OCI-LY7 (cell line): Measurements from ENCODE around the gene GNA15. TPM values are rescaled to one million over a fixed set of nuclear protein-coding genes. Genes with fewer than 3 reads are reported as not detected.

Source experiments
- BruUV-seq: library from RNA; stranded (reverse); fragments of 400-500 nt; replicated peaks from 2 replicates; lab custom pipeline; 2021; lab: Mats Ljungman, UMichigan
- CTCF ChIA-PET: fragments of 300-600 bp; sonication (Branson Sonifier 250); formaldehyde crosslinking; loops from one replicate; lab custom pipeline; 2022; ENCODE audit warnings: antibody characterized with exemption; ENCODE audit not compliant: unreplicated experiment; lab: Charles Lee
- POLR2A ChIA-PET: fragments of 300-600 bp; sonication (Branson Sonifier 250); formaldehyde crosslinking; loops from one replicate; lab custom pipeline; 2022; ENCODE audit warnings: antibody characterized with exemption; lab: Charles Lee
- DNase-seq: peaks from one replicate; pipeline ENCODE4 v3.0.0-alpha.2; 2015; ENCODE audit warnings: low spot score
- H2AFZ ChIP-seq: fragments of 200-600 bp; sonication (generic), shearing (Covaris generic); 2 replicates; pipeline ENCODE4 v1.6.1; 2014; ENCODE audit warnings: mild to moderate bottlenecking, antibody characterized with exemption, low read length, moderate library complexity
- H3K27ac ChIP-seq: fragments of 200-600 bp; sonication (generic); 2 replicates; pipeline ENCODE4 v1.5.1; 2014; ENCODE audit warnings: mixed run types, low read depth, mild to moderate bottlenecking, moderate library complexity, low read length, inconsistent platforms; ENCODE audit not compliant: poor library complexity, severe bottlenecking
- H3K36me3 ChIP-seq: fragments of 200-600 bp; sonication (generic); 2 replicates; pipeline ENCODE4 v1.6.1; 2014; ENCODE audit warnings: mild to moderate bottlenecking, antibody characterized with exemption, low read length, moderate library complexity, mixed read lengths; ENCODE audit not compliant: insufficient read depth
- H3K4me1 ChIP-seq: fragments of 200-600 bp; sonication (generic); 2 replicates; pipeline ENCODE4 v1.5.1; 2014; ENCODE audit warnings: mild to moderate bottlenecking, low read length; ENCODE audit not compliant: insufficient read depth, poor library complexity, severe bottlenecking
- H3K4me2 ChIP-seq: fragments of 200-600 bp; sonication (generic); 2 replicates; pipeline ENCODE4 v1.6.1; 2014; ENCODE audit warnings: mild to moderate bottlenecking, low read length
- H3K4me3 ChIP-seq: fragments of 200-600 bp; sonication (generic); 2 replicates; pipeline ENCODE4 v1.5.1; 2014; ENCODE audit warnings: mild to moderate bottlenecking, low read depth, low read length; ENCODE audit not compliant: poor library complexity, severe bottlenecking
- H3K79me2 ChIP-seq: fragments of 200-600 bp; sonication (generic); 2 replicates; pipeline ENCODE4 v1.6.1; 2016; ENCODE audit warnings: low read depth, mild to moderate bottlenecking, low read length, moderate library complexity, mixed read lengths; ENCODE audit not compliant: insufficient read depth
- H3K9me2 ChIP-seq: fragments of 200-600 bp; sonication (generic); 2 replicates; pipeline ENCODE4 v1.6.1; 2016; ENCODE audit warnings: mild to moderate bottlenecking, low read length, mixed read lengths; ENCODE audit not compliant: insufficient read depth
- H3K9me3 ChIP-seq: fragments of 200-600 bp; sonication (generic); 2 replicates; pipeline ENCODE4 v1.6.1; 2014; ENCODE audit warnings: mild to moderate bottlenecking, mixed run types, low read length, mixed read lengths
- H4K20me1 ChIP-seq: fragments of 200-600 bp; sonication (generic); 2 replicates; pipeline ENCODE4 v1.6.1; 2014; ENCODE audit warnings: mild to moderate bottlenecking, antibody characterized with exemption, low read length, moderate library complexity, mixed read lengths; ENCODE audit not compliant: insufficient read depth
- CTCF ChIP-seq: fragments of 200-600 bp; sonication (generic); conservative IDR thresholded peaks from 2 replicates; pipeline ENCODE4 v1.5.1; 2014; ENCODE audit warnings: mild to moderate bottlenecking, antibody characterized with exemption, low read length, moderate library complexity, mixed read lengths
- EZH2phosphoT487 ChIP-seq: fragments of 200-600 bp; sonication (generic); IDR thresholded peaks from 2 replicates; pipeline ENCODE4 v1.6.1; 2018; ENCODE audit warnings: low read depth, borderline replicate concordance, mild to moderate bottlenecking, mixed run types, antibody characterized with exemption, low read length, moderate library complexity, mixed read lengths
- intact Hi-C: fragments of 100-400 bp; cut with micrococcal nuclease; formaldehyde crosslinking; loops from one replicate; pipeline ENCODE4 v1.10.0; 2022; ENCODE audit not compliant: unreplicated experiment
- total RNA-seq, 2 experiments: library from RNA; depleted of rRNA in 1 of 2; stranded (reverse); fragments of >200 nt in 1 of 2; shearing (Covaris generic) in 1 of 2; gene quantifications; 2 replicates each; pipeline ENCODE4 v1.2.3, GENCODE V29; 2014 to 2022

The GNA15 gene
- total RNA-seq, 2 experiments from 2014 or later: not detected

- Histone ChIP-seq H3K4me3 (no peak overlapping the region), H3K36me3 (no peaks in the 10 kb centered on the region), H3K9me2 (no peaks in the 10 kb centered on the region), H4K20me1 (no peaks in the 10 kb centered on the region), H2AFZ (no peak overlapping the region), H3K9me3 (no peaks in the 10 kb centered on the region), H3K27ac (no peak overlapping the region), H3K4me2 (no peak overlapping the region), H3K79me2 (no peaks in the 10 kb centered on the region), H3K4me1 (peaks cover 24% of the 10 kb centered on the region)
- TF ChIP-seq CTCF: no peak
- no peak for TF ChIP-seq EZH2phosphoT487
- no peak for DNase-seq
- no TSS peak for BruUV-seq
- intact Hi-C loops: no loop called here
- POLR2A ChIA-PET: no interaction called here
- CTCF ChIA-PET: interaction anchor here (0.6 kb wide), 1 partner anchor 496 kb away, joined by 3 read pairs; no protein-coding TSS in a partner anchor
Measured at GRCh38 chr19:3157096-3157845, 21.4 kb downstream of the GNA15 start.

GRCh38 chr19:3159565-3159964, 23.7 kb downstream of the GNA15 start:
- CTCF ChIA-PET: no interaction called here
- no TSS peak for BruUV-seq
- intact Hi-C loops: no loop called here
- POLR2A ChIA-PET: interaction anchor here (0.5 kb wide), 1 partner anchor 116 kb away, joined by 6 read pairs; no protein-coding TSS in a partner anchor
- Histone ChIP-seq H4K20me1 (no peaks in the 10 kb centered on the region), H3K4me1 (peaks cover 24% of the 10 kb centered on the region), H2AFZ (no peak overlapping the region), H3K4me2 (no peak overlapping the region), H3K79me2 (no peaks in the 10 kb centered on the region), H3K27ac (no peak overlapping the region), H3K36me3 (no peaks in the 10 kb centered on the region), H3K4me3 (no peak overlapping the region), H3K9me3 (no peaks in the 10 kb centered on the region), H3K9me2 (no peaks in the 10 kb centered on the region)
- TF ChIP-seq EZH2phosphoT487: no peak
- TF ChIP-seq CTCF: no peak
- DNase-seq: no peak

GRCh38 chr19:3160219-3160618, 24.4 kb downstream of the GNA15 start:
- Histone ChIP-seq H3K4me3 (no peak overlapping the region), H3K79me2 (no peaks in the 10 kb centered on the region), H3K4me2 (no peak overlapping the region), H3K9me2 (no peaks in the 10 kb centered on the region), H3K9me3 (no peaks in the 10 kb centered on the region), H3K27ac (no peak overlapping the region), H3K36me3 (no peaks in the 10 kb centered on the region), H4K20me1 (no peaks in the 10 kb centered on the region), H2AFZ (peak overlapping the region; percentile 45; the same call in 1 of the 2 replicates), H3K4me1 (peaks cover 17% of the 10 kb centered on the region)
- ChIA-PET POLR2A (no interaction called here), CTCF (no interaction called here)
- TF ChIP-seq EZH2phosphoT487 (no peak), CTCF (no peak)
- no peak for DNase-seq
- no TSS peak for BruUV-seq
- intact Hi-C loops: no loop called here
